Peyer's patch (tissue), 4 donors: ENCODE measurements around the gene STOM.

ENCODE experiments used
- POLR2A ChIP-seq, 2 donors: fragments of 450-650 bp; IDR thresholded peaks; one replicate each; pipeline ENCODE4 v1.5.1; 2017; ENCODE audit warnings: antibody characterized with exemption in 2 of 2, mild to moderate bottlenecking in 2 of 2, moderate library complexity in 2 of 2
- TF ChIP-seq, protein P1 (sequence below), 6 experiments: fragments of 450-650 bp in 4 of 6; fragments of 200-600 bp in 2 of 6; sonication (generic) in 1 of 6; IDR thresholded peaks; one replicate each; pipeline ENCODE4 v1.5.1; 2017 to 2019; ENCODE audit warnings: antibody characterized with exemption in 6 of 6, mild to moderate bottlenecking in 3 of 6, moderate library complexity in 1 of 6

DNA sequence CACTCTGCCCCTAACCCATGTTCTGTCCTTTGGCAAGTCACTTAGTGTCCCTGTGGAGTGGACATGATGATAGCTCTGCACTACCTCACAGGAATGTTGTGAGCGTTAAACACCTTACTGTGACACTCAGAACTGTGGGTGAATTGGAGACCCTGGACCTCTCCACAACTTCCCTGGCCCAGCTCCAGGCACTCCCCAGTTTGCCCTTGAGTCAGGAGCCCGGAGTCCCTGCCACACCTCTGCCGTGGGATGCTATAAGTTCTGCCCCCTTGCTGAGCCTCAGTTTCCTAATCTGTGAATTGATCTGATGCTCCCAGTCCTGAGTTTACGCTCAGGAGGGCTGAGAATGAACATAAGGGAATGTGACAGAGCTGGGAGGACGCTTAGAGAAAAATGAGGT lies 67.7 kb downstream of the STOM start:
- TF ChIP-seq, protein P1, sequence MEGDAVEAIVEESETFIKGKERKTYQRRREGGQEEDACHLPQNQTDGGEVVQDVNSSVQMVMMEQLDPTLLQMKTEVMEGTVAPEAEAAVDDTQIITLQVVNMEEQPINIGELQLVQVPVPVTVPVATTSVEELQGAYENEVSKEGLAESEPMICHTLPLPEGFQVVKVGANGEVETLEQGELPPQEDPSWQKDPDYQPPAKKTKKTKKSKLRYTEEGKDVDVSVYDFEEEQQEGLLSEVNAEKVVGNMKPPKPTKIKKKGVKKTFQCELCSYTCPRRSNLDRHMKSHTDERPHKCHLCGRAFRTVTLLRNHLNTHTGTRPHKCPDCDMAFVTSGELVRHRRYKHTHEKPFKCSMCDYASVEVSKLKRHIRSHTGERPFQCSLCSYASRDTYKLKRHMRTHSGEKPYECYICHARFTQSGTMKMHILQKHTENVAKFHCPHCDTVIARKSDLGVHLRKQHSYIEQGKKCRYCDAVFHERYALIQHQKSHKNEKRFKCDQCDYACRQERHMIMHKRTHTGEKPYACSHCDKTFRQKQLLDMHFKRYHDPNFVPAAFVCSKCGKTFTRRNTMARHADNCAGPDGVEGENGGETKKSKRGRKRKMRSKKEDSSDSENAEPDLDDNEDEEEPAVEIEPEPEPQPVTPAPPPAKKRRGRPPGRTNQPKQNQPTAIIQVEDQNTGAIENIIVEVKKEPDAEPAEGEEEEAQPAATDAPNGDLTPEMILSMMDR (IDR thresholded peaks at IDR 0.05), result no peak
- no peak for TF ChIP-seq POLR2A (IDR thresholded peaks at IDR 0.05)
